ENCODE results near the gene TNFSF12. TPM values are rescaled to one million over a fixed set of nuclear protein-coding genes. Genes with fewer than 3 reads are reported as not detected.

TNFSF12 gene
- total RNA-seq, 1 donor from 2014 or later = 23.0 TPM

GRCh38 chr17:7528842-7529241 lies 20.0 kb upstream of the TNFSF12 start:
- Mint-ChIP-seq H3K9me3 (ENCODE audit: low read depth) (peaks cover 8% of the 10 kb centered on the region), H3K36me3 (ENCODE audit: low read depth) (peaks cover 2% of the 10 kb centered on the region), H3K27ac (ENCODE audit: unreplicated experiment) (no peak overlapping the region), H3K27me3 (ENCODE audit: low read depth) (no peaks in the 10 kb centered on the region), H3K4me1 (ENCODE audit: low read depth) (peaks cover 2% of the 10 kb centered on the region), H3K4me3 (ENCODE audit: unreplicated experiment) (no peak overlapping the region)
- DNase-seq (ENCODE audit: low spot score) = no peak
- TF ChIP-seq CTCF (IDR thresholded peaks at IDR 0.05) = no peak

GRCh38 chr17:7530023-7530900 lies 18.6 kb upstream of the TNFSF12 start:
- Mint-ChIP-seq H3K9me3 (ENCODE audit: low read depth) (peaks cover 8% of the 10 kb centered on the region), H3K36me3 (ENCODE audit: low read depth) (peaks cover 2% of the 10 kb centered on the region), H3K27me3 (ENCODE audit: low read depth) (no peaks in the 10 kb centered on the region), H3K4me3 (ENCODE audit: unreplicated experiment) (no peak overlapping the region), H3K4me1 (ENCODE audit: low read depth) (peaks cover 2% of the 10 kb centered on the region), H3K27ac (ENCODE audit: unreplicated experiment) (peak overlapping the region; percentile 32)
- no peak for TF ChIP-seq CTCF (IDR thresholded peaks at IDR 0.05)
- no peak for DNase-seq (ENCODE audit: low spot score)

DNA sequence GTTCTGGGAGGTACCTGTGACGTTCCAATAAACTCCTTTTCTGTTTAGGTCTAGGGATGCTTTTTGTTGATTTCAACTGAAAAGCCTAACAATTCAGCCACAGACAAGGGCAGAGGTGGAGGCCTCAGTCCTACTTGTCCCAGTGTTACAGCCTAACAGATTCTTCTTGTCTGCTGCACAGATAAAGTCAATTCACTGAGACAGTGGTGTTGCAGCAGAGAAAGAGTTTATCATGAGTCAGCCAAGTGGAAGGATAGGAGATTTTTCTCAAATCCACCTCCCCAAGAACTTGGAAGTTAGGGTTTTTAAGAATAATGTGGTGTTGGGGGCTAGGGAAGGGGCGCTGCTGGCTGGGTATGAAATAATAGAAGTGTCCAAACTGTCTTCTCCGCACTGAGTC lies 10.8 kb upstream of the TNFSF12 start:
- Mint-ChIP-seq H3K27me3 (ENCODE audit: low read depth) (peaks cover 9% of the 10 kb centered on the region), H3K4me3 (ENCODE audit: unreplicated experiment) (no peak overlapping the region), H3K27ac (ENCODE audit: unreplicated experiment) (no peak overlapping the region), H3K9me3 (ENCODE audit: low read depth) (peaks cover 11% of the 10 kb centered on the region), H3K36me3 (ENCODE audit: low read depth) (no peaks in the 10 kb centered on the region), H3K4me1 (ENCODE audit: low read depth) (no peaks in the 10 kb centered on the region)
- no peak for TF ChIP-seq CTCF (IDR thresholded peaks at IDR 0.05)
- DNase-seq (ENCODE audit: low spot score) = no peak

DNA sequence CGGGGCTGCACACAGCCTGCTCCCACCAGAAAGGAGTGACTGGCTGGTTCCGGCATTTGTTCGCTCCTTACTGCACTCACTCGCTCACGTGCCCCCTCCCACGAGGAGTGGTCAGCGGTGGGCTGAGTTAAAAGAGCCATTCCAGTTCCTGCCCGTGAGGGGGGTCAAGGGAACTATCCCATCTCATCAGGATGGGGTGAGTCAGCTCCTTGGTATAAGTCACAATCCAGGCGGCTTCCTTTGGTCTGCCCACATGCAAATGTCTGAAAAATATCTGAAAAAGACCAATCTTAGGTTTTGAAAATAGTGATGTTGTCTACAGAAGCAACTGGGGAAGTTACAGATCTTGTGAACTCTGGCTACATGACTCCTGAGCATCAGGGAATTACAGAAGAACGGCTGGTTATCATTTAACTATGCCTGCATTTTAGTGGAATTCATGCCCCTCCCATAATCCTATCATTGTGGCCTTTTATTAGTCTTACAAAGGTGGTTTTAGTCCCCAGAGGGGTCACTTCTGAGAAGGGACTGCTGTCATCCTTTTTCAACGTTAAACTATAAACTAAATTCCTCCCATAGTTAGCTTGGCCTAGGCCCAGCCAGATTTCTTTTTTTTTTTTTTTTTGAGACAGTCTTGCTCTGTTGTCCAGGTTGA lies 9.8 kb upstream of the TNFSF12 start:
- Mint-ChIP-seq H3K9me3 (ENCODE audit: low read depth) (peaks cover 11% of the 10 kb centered on the region), H3K27ac (ENCODE audit: unreplicated experiment) (no peak overlapping the region), H3K27me3 (ENCODE audit: low read depth) (peaks cover 13% of the 10 kb centered on the region), H3K4me3 (ENCODE audit: unreplicated experiment) (no peak overlapping the region), H3K4me1 (ENCODE audit: low read depth) (no peaks in the 10 kb centered on the region), H3K36me3 (ENCODE audit: low read depth) (no peaks in the 10 kb centered on the region)
- DNase-seq (ENCODE audit: low spot score) = no peak
- TF ChIP-seq CTCF (IDR thresholded peaks at IDR 0.05) = no peak

DNA sequence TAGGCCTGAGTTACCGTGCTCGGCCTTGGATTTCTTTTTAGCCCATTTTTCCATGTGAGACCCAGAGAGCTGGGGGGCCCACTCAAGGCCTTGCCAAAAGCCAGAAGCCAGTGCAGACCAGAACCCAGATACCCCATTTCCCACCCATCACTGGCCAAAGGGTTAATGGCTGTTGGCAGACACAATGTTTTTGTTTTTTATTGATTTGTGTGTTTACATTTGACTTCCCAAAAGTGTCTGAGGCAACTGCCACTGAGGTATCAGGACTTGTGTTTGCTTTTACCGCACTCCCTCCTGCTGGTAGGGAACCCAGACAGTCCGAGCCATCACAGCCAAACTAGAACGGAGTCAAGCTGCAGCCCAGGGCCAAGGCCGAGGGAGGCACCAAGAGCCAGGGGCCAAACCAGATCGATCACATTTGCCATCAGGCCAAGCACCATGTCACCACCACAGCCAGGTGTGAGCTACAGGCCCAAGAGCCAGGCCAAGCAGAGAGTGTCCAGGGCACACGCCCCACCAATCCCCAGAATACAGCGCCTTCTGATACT lies 7.7 kb upstream of the TNFSF12 start:
- Mint-ChIP-seq H3K9me3 (ENCODE audit: low read depth) (peaks cover 11% of the 10 kb centered on the region), H3K4me3 (ENCODE audit: unreplicated experiment) (no peak overlapping the region)
- no peak for TF ChIP-seq CTCF (IDR thresholded peaks at IDR 0.05)

More for the DNA sequence above, 7.7 kb upstream of the TNFSF12 start:
- no peaks in the 10 kb centered on the region for H3K36me3 Mint-ChIP-seq (ENCODE audit: low read depth)
- H3K27ac Mint-ChIP-seq (ENCODE audit: unreplicated experiment) = no peak overlapping the region
- H3K27me3 Mint-ChIP-seq (ENCODE audit: low read depth) = peaks cover 13% of the 10 kb centered on the region
- DNase-seq (ENCODE audit: low spot score) = no peak
- H3K4me1 Mint-ChIP-seq (ENCODE audit: low read depth) = no peaks in the 10 kb centered on the region

Measured in chondrocyte (in vitro differentiated cells).